GM18502 (cell line): ENCODE measurements around the gene CELSR2.
"Not testable (repeated sequence)": the region's sequence is repeated elsewhere in the genome, so short reads cannot be mapped to it uniquely, and the experiment has no call there.

Experiments
- ATAC-seq: cut with Tn5 transposase; IDR thresholded peaks from one replicate; pipeline ENCODE4 v1.9.1; 2021; ENCODE audit warnings: mild to moderate bottlenecking; ENCODE audit not compliant: unreplicated experiment, poor library complexity

CELSR2 gene

GRCh38 chr1:109295712-109296415 lies 46.5 kb downstream of the CELSR2 start:
- no peak for ATAC-seq

GRCh38 chr1:109296782-109297181 lies 47.4 kb downstream of the CELSR2 start:
- no peak for ATAC-seq

GRCh38 chr1:109298666-109299557 lies 49.6 kb downstream of the CELSR2 start:
- no peak for ATAC-seq

GRCh38 chr1:109299558-109300343 lies 50.4 kb downstream of the CELSR2 start:
- no peak for ATAC-seq

- no peak for ATAC-seq
These were observed 51.4 kb downstream of the CELSR2 start for GRCh38 chr1:109300650-109301151.

- no peak for ATAC-seq
These were observed 52.5 kb downstream of the CELSR2 start for GRCh38 chr1:109301874-109302273.

- no peak for ATAC-seq
These were observed 55.0 kb downstream of the CELSR2 start for GRCh38 chr1:109304226-109304920.

GRCh38 chr1:109305991-109306390 lies 56.7 kb downstream of the CELSR2 start:
- not testable (repeated sequence) for ATAC-seq

- ATAC-seq, result no peak
These were observed 57.5 kb downstream of the CELSR2 start, which contains the start of gene MYBPHL for GRCh38 chr1:109306832-109307273. MYBPHL (minus strand) TSS chr1:109307011; CDS start chr1:109306991, 20 bp downstream.

- no peak for ATAC-seq
These were observed 58.1 kb downstream of the CELSR2 start for GRCh38 chr1:109307274-109308021.

- ATAC-seq, result no peak
These were observed 60.0 kb downstream of the CELSR2 start for GRCh38 chr1:109309347-109309746.

- no peak for ATAC-seq
These were observed 62.9 kb downstream of the CELSR2 start for GRCh38 chr1:109312246-109312645.

- ATAC-seq, result no peak
These were observed 63.8 kb downstream of the CELSR2 start for GRCh38 chr1:109312978-109313775.

GRCh38 chr1:109314795-109315194 lies 65.5 kb downstream of the CELSR2 start:
- no peak for ATAC-seq

GRCh38 chr1:109315288-109315687 lies 65.9 kb downstream of the CELSR2 start:
- no peak for ATAC-seq

GRCh38 chr1:109316506-109316905 lies 67.2 kb downstream of the CELSR2 start:
- no peak for ATAC-seq

- no peak for ATAC-seq
These were observed 69.8 kb downstream of the CELSR2 start for GRCh38 chr1:109319114-109319513.

- ATAC-seq, result no peak
These were observed 73.6 kb downstream of the CELSR2 start for GRCh38 chr1:109322974-109323373.
